Ammon's horn (tissue), 1 donor: ENCODE measurements around the gene SLC6A1.

ENCODE experiments used
- DNase-seq: peaks from one replicate; pipeline ENCODE4 v3.0.0-alpha.2; 2016; ENCODE audit warnings: low spot score

Gene SLC6A1

GRCh38 chr3:10993729-10994065, 1.1 kb downstream of the SLC6A1 start:
- no peak for DNase-seq

GRCh38 chr3:10994306-10994705, 1.8 kb downstream of the SLC6A1 start:
- peak; percentile 81 for DNase-seq

GRCh38 chr3:10995871-10996270, 3.3 kb downstream of the SLC6A1 start:
- no peak for DNase-seq

GRCh38 chr3:10996345-10997013, 3.9 kb downstream of the SLC6A1 start:
- peak; percentile 90 for DNase-seq

- no peak for DNase-seq
Measured at GRCh38 chr3:10997196-10997595, 4.6 kb downstream of the SLC6A1 start.

GRCh38 chr3:10998542-10998941, 6.0 kb downstream of the SLC6A1 start:
- no peak for DNase-seq

- no peak for DNase-seq
Measured at GRCh38 chr3:10999221-11000107, 6.9 kb downstream of the SLC6A1 start.

- no peak for DNase-seq
Measured at GRCh38 chr3:11000528-11000927, 8.0 kb downstream of the SLC6A1 start.

GRCh38 chr3:11001020-11001657, 8.6 kb downstream of the SLC6A1 start:
- peak; percentile 94 for DNase-seq

- no peak for DNase-seq
Measured at GRCh38 chr3:11001658-11002021, 9.1 kb downstream of the SLC6A1 start.

GRCh38 chr3:11002371-11002807, 9.8 kb downstream of the SLC6A1 start:
- DNase-seq = no peak

GRCh38 chr3:11004563-11004962, 12.0 kb downstream of the SLC6A1 start:
- DNase-seq = no peak

- DNase-seq = no peak
Measured at GRCh38 chr3:11005686-11006256, 13.2 kb downstream of the SLC6A1 start.

- no peak for DNase-seq
Measured at GRCh38 chr3:11006986-11007933, 14.7 kb downstream of the SLC6A1 start.

GRCh38 chr3:11009898-11010297, 17.4 kb downstream of the SLC6A1 start:
- no peak for DNase-seq

GRCh38 chr3:11010426-11011165, 18.0 kb downstream of the SLC6A1 start:
- peak; percentile 94 for DNase-seq

GRCh38 chr3:11014253-11014652, 21.7 kb downstream of the SLC6A1 start:
- DNase-seq = no peak

GRCh38 chr3:11014752-11015151, 22.2 kb downstream of the SLC6A1 start:
- no peak for DNase-seq

GRCh38 chr3:11015369-11015768, 22.8 kb downstream of the SLC6A1 start:
- DNase-seq = no peak

- DNase-seq = no peak
Measured at GRCh38 chr3:11016727-11017126, 24.2 kb downstream of the SLC6A1 start.
